A549 treated with AZD9567 at 1 μM for 4 hours (cell line): Measurements from ENCODE around the gene PCDHB11. TPM values are rescaled to one million over a fixed set of nuclear protein-coding genes. Genes with fewer than 3 reads are reported as not detected.

ENCODE experiments used
- total RNA-seq: library from RNA; stranded (reverse); fragments of 200-300 nt; extraction: Qiagen RNA extraction; gene quantifications from 5 replicates; pipeline ENCODE4 v1.2.3, GENCODE V29; 2022; ENCODE audit not compliant: insufficient read depth

PCDHB11 gene
- 0.02 to 0.06 TPM (median 0.05 TPM) in 4 of 5 replicates, not detected in the other for total RNA-seq

DNA sequence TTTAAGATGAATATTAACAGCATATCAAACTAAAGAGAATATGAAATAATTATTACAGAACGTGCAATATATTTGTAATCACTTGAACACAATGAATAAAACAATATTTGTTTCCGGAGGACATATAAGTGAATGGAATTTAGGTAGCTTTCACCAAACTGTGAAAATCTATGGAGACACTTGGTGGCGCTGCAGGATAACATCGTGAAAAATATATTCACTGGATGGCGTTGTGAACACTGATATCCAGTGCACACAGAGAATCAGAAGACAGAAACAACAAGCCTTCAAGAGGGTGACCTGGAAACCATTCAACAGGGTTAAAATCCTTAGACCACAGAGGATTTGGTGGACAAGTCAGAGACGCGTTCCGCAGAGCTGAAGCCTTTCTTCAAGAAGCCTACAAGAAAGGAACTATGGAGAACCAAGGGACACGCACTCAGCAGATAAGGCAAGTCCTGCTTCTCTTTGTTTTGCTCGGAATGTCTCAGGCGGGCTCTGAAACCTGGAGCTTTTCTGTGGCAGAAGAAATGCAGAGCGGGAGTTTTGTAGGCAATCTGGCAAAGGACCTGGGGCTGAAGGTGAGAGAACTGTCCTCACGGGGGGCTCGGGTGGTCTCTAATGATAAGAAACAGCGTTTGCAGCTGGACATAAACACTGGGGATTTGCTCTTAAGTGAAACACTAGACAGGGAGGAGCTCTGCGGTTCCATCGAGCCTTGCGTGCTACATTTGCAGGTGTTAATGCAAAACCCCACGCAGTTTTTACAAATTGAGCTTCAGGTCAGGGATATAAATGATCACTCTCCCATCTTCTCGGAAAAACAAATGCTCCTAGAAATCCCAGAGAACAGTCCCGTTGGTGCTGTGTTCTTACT, at the start of gene PCDHB11:
TSS of gene PCDHB11 (plus strand) at position 269 of the 877 bp plus-strand sequence. CDS start at position 417, 148 bp downstream.

DNA sequence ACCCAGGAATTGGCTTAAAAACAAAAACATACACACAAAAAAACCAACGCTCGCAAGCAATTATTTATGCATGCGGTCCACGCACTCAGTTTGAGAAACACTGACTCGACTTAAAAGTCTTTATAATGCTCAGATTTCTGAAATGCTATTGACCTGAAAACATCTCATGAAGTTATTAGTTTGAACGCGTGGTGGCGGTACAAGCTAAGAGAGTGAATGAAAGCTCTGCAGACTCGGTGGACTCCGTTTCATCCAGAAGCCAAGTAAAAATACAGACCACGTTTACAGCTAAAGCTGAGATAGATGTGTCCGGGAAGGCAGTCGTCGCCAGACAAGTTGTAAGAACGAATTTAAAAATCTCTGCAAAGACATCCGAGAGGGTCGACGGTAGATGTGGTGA, 49.6 kb upstream of the PCDHB11 start, which contains the start of gene PCDHB6:
TSS of gene PCDHB6 (plus strand) at position 246 of the 400 bp plus-strand sequence. CDS start 201 bp downstream, outside the sequence.

DNA sequence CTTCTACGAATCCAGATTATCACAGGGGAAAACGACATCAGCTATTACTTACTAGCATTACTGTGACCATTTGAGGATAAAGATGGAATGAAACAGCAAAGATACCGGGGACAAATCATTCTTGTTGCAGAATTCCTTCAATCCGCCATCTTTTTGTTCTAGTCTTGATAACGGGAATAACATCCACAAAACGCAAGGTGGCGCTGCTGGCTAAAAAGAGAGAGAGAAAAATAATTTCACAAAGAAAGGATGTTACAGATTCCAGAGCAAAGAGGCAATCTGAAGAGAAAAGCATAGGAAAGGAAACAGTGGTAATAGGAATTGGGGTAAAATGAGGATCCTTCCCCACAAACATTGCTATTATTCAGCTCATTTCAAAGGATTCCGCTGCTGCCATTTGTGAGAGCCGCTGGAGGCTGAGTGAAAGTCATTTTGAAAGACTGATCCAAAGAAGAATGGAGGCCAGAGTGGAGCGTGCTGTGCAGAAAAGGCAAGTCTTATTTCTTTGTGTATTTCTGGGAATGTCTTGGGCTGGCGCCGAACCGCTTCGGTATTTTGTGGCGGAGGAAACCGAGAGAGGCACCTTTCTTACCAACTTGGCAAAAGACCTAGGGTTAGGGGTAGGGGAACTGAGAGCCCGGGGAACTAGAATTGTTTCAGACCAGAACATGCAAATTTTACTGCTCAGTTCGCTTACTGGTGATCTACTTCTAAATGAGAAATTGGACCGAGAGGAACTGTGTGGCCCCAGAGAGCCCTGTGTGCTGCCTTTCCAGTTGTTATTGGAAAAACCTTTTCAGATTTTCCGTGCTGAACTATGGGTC, 26.8 kb upstream of the PCDHB11 start, which contains the start of gene PCDHB7:
TSS of gene PCDHB7 (plus strand) at position 264 of the 824 bp plus-strand sequence. CDS start at position 456, 192 bp downstream.

DNA sequence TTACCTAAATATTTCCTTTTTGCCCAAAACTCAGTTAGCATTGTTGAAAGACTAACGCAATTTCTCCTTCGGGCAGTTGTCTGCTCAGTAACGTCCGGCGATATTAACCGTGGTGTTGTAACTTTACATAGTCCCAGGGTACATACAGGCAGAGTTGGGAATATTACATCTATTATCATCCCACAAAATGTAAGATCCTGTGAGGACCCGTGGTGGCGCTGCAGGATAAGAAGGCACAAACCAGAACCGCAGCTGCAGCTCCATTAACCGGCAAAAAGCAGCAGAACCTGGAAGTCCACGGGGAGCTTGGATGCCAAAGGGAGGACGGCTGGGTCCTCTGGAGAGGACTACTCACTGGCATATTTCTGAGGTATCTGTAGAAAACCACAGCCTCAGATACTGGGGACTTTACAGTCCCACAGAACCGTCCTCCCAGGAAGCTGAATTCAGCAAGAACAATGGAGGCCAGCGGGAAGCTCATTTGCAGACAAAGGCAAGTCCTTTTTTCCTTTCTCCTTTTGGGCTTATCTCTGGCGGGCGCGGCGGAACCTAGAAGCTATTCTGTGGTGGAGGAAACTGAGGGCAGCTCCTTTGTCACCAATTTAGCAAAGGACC, 21.7 kb upstream of the PCDHB11 start, which contains the start of gene PCDHB8:
TSS of gene PCDHB8 (plus strand) at position 214 of the 615 bp plus-strand sequence. CDS start at position 459, 245 bp downstream.

DNA sequence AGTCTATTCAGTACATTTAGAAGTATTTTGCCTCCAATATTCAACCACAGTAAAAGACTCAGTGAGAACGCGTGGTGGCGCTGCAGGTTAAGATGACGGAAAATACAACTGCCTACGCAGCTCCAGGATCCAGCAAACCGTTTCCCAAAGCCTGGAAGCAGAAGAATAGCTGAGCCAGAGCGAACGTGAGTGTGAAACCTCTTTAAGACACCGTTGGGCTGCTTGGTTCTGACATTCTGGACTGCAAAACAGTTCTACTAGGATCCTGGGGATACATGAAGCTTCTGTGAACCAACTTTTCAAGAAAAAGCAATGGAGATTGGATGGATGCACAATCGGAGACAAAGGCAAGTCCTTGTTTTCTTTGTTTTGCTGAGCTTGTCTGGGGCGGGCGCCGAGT, 17.2 kb upstream of the PCDHB11 start, which contains the start of gene PCDHB16:
TSS of gene PCDHB16 (plus strand) at position 140 of the 400 bp plus-strand sequence. CDS start at position 313, 173 bp downstream.

DNA sequence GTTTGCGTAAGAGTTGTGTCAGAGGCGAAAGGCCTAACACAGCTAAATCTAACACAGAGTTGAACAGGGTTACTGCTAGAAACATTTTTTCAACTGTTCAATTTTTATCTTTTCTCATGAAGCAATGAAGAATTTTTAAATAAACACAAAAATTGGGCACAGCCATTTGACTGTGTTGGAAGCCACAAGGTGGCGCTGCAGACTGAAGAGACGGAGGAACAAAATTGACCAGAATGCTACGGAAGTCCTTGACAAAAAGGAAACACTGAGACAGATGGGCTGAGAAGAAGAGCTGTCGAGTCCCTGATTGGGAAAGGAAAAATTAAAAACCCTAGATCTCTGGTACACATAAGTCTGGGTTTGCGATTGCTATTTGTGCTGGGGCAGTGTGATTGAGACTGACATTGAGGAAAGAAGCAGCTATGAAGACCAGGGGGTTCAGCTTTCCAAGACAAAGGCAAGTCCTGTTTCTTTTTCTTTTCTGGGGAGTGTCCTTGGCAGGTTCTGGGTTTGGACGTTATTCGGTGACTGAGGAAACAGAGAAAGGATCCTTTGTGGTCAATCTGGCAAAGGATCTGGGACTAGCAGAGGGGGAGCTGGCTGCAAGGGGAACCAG, 12.4 kb upstream of the PCDHB11 start, which contains the start of gene PCDHB9:
TSS of gene PCDHB9 (plus strand) at position 265 of the 616 bp plus-strand sequence. CDS start at position 423, 158 bp downstream.

DNA sequence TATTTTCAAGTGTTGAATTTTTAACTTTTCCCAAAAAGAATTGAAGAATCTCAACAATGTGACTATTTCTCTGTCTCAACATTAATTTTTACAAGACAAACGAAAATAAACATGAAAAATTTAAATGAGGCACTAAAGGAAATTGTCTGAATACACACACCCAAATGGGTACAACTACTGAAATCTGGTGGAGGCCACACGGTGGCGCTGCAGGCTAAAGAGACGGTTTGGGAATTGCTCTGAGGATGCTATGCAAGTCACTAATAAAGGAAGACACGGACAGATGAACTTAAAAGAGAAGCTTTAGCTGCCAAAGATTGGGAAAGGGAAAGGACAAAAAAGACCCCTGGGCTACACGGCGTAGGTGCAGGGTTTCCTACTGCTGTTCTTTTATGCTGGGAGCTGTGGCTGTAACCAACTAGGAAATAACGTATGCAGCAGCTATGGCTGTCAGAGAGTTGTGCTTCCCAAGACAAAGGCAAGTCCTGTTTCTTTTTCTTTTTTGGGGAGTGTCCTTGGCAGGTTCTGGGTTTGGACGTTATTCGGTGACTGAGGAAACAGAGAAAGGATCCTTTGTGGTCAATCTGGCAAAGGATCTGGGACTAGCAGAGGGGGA, 7.2 kb upstream of the PCDHB11 start, which contains the start of gene PCDHB10:
TSS of gene PCDHB10 (plus strand) at position 244 of the 616 bp plus-strand sequence. CDS start at position 444, 200 bp downstream.

DNA sequence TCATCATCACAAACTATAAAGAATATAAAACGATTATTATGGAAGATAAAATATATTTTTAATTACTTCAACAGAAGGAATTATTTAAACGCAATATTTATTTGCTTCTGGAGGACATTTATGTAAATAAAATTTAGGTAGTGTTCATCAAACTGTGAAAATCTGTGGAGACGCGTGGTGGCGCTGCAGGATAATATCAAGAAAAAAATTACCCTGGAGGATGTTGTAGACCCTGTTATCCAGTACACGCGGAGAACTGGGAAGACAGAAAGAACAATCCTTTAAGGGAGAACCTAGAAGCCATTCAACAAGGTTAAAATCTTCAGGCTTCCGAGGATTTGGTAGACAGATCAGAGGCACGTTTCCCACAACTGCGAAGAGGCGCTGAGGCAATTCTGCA, 9.1 kb downstream of the PCDHB11 start, which contains the start of gene PCDHB12:
TSS of gene PCDHB12 (plus strand) at position 242 of the 400 bp plus-strand sequence. CDS start 189 bp downstream, outside the sequence.

DNA sequence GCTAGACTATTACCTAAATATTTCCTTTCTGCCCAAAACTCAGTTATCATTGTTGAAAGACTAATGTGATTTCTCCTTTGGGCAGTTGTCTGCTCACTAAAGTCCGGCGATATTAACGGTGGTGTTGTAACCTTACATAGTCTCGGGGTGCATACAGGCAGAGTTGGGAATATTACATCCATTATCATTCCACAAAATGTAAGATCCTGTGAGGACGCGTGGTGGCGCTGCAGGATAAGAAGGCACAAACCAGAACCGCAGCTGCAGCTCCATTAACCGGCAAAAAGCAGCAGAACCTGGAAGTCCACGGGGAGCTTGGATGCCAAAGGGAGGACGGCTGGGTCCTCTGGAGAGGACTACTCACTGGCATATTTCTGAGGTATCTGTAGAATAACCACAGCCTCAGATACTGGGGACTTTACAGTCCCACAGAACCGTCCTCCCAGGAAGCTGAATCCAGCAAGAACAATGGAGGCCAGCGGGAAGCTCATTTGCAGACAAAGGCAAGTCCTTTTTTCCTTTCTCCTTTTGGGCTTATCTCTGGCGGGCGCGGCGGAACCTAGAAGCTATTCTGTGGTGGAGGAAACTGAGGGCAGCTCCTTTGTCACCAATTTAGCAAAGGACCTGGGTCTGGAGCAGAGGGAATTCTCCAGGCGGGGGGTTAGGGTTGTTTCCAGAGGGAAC, 14.4 kb downstream of the PCDHB11 start, which contains the start of gene PCDHB13:
TSS of gene PCDHB13 (plus strand) at position 264 of the 684 bp plus-strand sequence. CDS start at position 469, 205 bp downstream.

DNA sequence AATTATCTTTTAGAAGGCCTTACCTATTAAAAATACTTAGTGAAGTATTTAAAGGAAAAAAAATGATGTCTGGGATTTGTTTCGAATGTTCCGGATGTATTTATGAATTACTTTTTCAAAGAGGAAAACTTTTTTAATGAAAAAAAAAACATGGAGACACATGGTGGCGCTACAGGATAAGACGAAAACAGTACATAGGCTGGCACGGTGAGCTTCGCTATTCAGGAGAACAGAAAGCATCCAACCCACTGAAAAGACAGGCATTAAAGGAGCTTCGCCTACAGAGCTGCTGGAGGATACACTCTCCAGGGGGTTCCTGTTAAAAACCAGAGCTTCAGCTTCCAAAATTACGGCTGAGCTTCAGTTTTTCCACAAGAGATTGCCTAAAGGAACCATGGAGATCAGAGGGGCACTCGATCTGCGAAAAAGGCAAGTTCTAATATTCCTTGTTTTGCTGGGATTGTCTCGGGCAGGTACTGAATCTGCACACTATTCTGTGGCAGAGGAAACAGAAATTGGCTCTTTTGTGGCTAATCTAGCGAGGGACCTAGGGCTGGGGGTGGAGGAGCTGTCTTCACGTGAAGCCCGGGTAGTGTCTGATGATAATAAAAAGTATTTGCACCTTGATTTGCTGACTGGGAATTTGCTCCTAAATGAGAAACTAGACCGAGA, 23.8 kb downstream of the PCDHB11 start, which contains the start of gene PCDHB14:
TSS of gene PCDHB14 (plus strand) at position 232 of the 672 bp plus-strand sequence. CDS start at position 395, 163 bp downstream.

DNA sequence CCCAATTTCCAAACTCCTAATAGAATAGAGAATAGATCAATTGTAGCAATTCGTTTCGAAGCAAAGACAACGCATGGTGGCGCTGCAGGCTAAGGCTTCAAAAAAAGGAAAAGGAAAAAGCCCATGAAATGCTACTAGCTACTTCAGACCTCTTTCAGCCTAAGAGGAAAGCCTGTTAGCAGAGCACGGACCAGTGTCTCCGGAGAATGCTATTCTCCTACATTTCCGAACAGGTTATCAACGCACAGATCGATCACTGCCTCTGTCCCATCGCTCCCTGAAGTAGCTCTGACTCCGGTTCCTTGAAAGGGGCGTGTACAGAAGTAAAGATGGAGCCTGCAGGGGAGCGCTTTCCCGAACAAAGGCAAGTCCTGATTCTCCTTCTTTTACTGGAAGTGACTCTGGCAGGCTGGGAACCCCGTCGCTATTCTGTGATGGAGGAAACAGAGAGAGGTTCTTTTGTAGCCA, 45.9 kb downstream of the PCDHB11 start, which contains the start of gene PCDHB15:
TSS of gene PCDHB15 (plus strand) at position 146 of the 468 bp plus-strand sequence. CDS start at position 330, 184 bp downstream.

Other genes with a start within 250 kb of the PCDHB11 start
- gene PCDHAC2, start 233.2 kb upstream of the PCDHB11 start, total RNA-seq = 3.1 to 3.5 TPM (median 3.3 TPM) in 5 replicates
- not detected in 5 replicates for gene PCDHB1, start 148.3 kb upstream of the PCDHB11 start, total RNA-seq
- gene PCDHB2, start 105.0 kb upstream of the PCDHB11 start, total RNA-seq = 0.77 to 3.1 TPM (median 3.1 TPM) in 5 replicates
- gene PCDHB3, start 99.2 kb upstream of the PCDHB11 start, total RNA-seq = 0.02 to 0.05 TPM (median 0.03 TPM) in 3 of 5 replicates, not detected in the others
- gene PCDHB4, start 77.8 kb upstream of the PCDHB11 start, total RNA-seq = 0.03 to 0.06 TPM (median 0.05 TPM) in 3 of 5 replicates, not detected in the others
- 1.2 to 2.1 TPM (median 1.3 TPM) in 5 replicates for gene PCDHB5, start 64.4 kb upstream of the PCDHB11 start, total RNA-seq
- gene PCDHB6, start 49.6 kb upstream of the PCDHB11 start, total RNA-seq = 0.71 to 1.3 TPM (median 0.88 TPM) in 5 replicates
- gene PCDHB7, start 27.0 kb upstream of the PCDHB11 start, total RNA-seq = 0.02 TPM in 1 of 5 replicates, not detected in the others
- gene PCDHB8, start 21.8 kb upstream of the PCDHB11 start, total RNA-seq = 0.21 to 0.30 TPM (median 0.25 TPM) in 4 of 5 replicates, not detected in the other
- gene PCDHB16, start 17.2 kb upstream of the PCDHB11 start, total RNA-seq = 0.02 to 0.09 TPM (median 0.06 TPM) in 4 of 5 replicates, not detected in the other
- gene PCDHB9, start 12.5 kb upstream of the PCDHB11 start, total RNA-seq = 0.02 to 0.20 TPM (median 0.05 TPM) in 3 of 5 replicates, not detected in the others
- gene PCDHB10, start 7.3 kb upstream of the PCDHB11 start, total RNA-seq = 0.04 to 0.05 TPM in 2 of 5 replicates, not detected in the others
- 0.06 TPM in 1 of 5 replicates, not detected in the others for gene PCDHB12, start 9.1 kb downstream of the PCDHB11 start, total RNA-seq
- 0.05 to 0.06 TPM (median 0.06 TPM) in 4 of 5 replicates, not detected in the other for gene PCDHB13, start 14.3 kb downstream of the PCDHB11 start, total RNA-seq
- gene PCDHB14, start 23.7 kb downstream of the PCDHB11 start, total RNA-seq = 0.06 to 0.11 TPM (median 0.06 TPM) in 4 of 5 replicates, not detected in the other
- 0.02 to 0.09 TPM (median 0.07 TPM) in 4 of 5 replicates, not detected in the other for gene PCDHB15, start 45.8 kb downstream of the PCDHB11 start, total RNA-seq
- not detected in 5 replicates for gene SLC25A2, start 104.4 kb downstream of the PCDHB11 start, total RNA-seq
- 60.6 to 75.9 TPM (median 73.6 TPM) in 5 replicates for gene TAF7, start 121.2 kb downstream of the PCDHB11 start, total RNA-seq
- gene PCDHGA1, start 130.9 kb downstream of the PCDHB11 start, total RNA-seq = 0.22 to 0.39 TPM (median 0.28 TPM) in 4 of 5 replicates, not detected in the other
- gene PCDHGA2, start 139.1 kb downstream of the PCDHB11 start, total RNA-seq = 0.42 to 1.1 TPM (median 0.53 TPM) in 5 replicates
- gene PCDHGA3, start 144.2 kb downstream of the PCDHB11 start, total RNA-seq = 0.02 TPM in 2 of 5 replicates, not detected in the others
- 1.2 to 1.7 TPM (median 1.5 TPM) in 4 of 5 replicates, not detected in the other for gene PCDHGB1, start 150.5 kb downstream of the PCDHB11 start, total RNA-seq
- 0.08 to 0.17 TPM (median 0.13 TPM) in 4 of 5 replicates, not detected in the other for gene PCDHGA4, start 155.4 kb downstream of the PCDHB11 start, total RNA-seq
- gene PCDHGB2, start 160.4 kb downstream of the PCDHB11 start, total RNA-seq = 0.07 to 0.13 TPM (median 0.08 TPM) in 4 of 5 replicates, not detected in the other
- 0.09 to 0.87 TPM (median 0.14 TPM) in 5 replicates for gene PCDHGA5, start 164.5 kb downstream of the PCDHB11 start, total RNA-seq
- 0.14 to 0.80 TPM (median 0.26 TPM) in 5 replicates for gene PCDHGB3, start 170.6 kb downstream of the PCDHB11 start, total RNA-seq
- gene PCDHGA6, start 174.3 kb downstream of the PCDHB11 start, total RNA-seq = 0.14 to 0.20 TPM (median 0.18 TPM) in 4 of 5 replicates, not detected in the other
- 0.44 to 0.91 TPM (median 0.79 TPM) in 5 replicates for gene PCDHGA7, start 183.1 kb downstream of the PCDHB11 start, total RNA-seq
- 0.66 to 0.88 TPM (median 0.85 TPM) in 5 replicates for gene PCDHGB4, start 188.1 kb downstream of the PCDHB11 start, total RNA-seq
- gene PCDHGA8, start 193.0 kb downstream of the PCDHB11 start, total RNA-seq = 0.02 to 0.05 TPM (median 0.04 TPM) in 4 of 5 replicates, not detected in the other
- gene PCDHGB5, start 198.3 kb downstream of the PCDHB11 start, total RNA-seq = 1.9 to 2.9 TPM (median 2.4 TPM) in 5 replicates
- 0.02 to 0.07 TPM (median 0.04 TPM) in 4 of 5 replicates, not detected in the other for gene PCDHGA9, start 203.2 kb downstream of the PCDHB11 start, total RNA-seq
- 0.05 to 0.11 TPM (median 0.09 TPM) in 4 of 5 replicates, not detected in the other for gene PCDHGB6, start 208.4 kb downstream of the PCDHB11 start, total RNA-seq
- gene PCDHGA10, start 213.4 kb downstream of the PCDHB11 start, total RNA-seq = 0.05 TPM in 1 of 5 replicates, not detected in the others
- 0.05 to 0.70 TPM (median 0.06 TPM) in 5 replicates for gene PCDHGB7, start 218.1 kb downstream of the PCDHB11 start, total RNA-seq
- gene PCDHGA11, start 221.4 kb downstream of the PCDHB11 start, total RNA-seq = 0.01 to 0.03 TPM (median 0.02 TPM) in 3 of 5 replicates, not detected in the others
- 0.01 to 0.02 TPM (median 0.02 TPM) in 3 of 5 replicates, not detected in the others for gene PCDHGA12, start 230.9 kb downstream of the PCDHB11 start, total RNA-seq